Inferior parietal cortex (tissue), 1 donor: Measurements from ENCODE around the gene SMC4.

ENCODE experiments used
- DNase-seq: peaks from one replicate; pipeline ENCODE4 v3.0.0-alpha.2; 2016; ENCODE audit errors: extremely low spot score

SMC4 gene

DNA sequence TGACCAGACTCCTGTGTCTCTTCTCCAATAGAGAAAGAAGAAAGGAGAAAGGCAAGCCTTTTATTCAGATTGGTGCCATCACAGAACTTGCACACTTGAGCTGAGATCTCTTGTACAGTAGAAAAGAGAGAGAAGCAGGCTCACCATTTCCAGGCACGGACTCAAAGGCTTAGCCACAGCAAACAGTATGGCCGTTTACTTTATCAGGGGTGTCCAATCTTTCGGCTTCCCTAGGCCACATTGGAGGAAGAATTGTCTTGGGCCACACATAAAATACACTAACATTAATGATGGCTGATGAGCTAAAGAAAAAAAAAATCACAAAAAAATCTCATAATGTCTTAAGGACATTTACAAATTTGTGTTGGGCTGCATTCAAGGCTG is 5.4 kb upstream of the SMC4 start:
- DNase-seq = no peak

DNA sequence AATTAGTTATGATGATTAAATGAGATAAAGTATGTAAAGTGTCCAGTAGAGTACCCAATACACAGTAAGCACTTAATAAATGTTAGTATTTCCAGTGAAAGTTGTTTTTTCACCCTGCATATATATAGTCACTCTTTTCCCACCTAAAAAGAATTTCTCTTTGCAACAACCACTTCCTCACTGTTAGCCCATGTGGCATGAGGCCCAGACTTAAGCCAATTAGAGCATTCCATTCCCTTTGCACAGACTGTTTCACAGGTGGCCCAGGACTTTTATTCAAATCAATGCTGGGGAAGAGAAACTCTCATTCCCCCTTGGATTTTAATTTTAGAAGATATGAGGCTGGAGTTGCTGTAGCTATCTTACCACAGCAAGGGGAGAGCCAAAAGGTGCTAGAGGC is 4.2 kb upstream of the SMC4 start:
- no peak for DNase-seq

DNA sequence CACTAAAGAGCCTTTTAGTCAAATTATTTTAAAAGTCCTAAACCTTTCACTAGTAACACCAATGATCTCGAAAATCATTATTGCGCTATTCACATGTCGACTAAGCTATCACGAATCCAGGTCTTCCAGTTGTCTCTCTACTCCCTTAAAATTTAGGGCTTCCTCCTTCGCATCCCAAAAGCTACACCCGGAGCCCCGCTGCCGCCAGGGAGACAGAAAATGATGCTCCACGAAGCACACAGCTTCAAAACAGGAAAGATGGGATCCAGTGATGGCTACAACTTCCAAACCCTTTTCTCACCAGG is 678 bp upstream of the SMC4 start:
- DNase-seq = no peak

DNA sequence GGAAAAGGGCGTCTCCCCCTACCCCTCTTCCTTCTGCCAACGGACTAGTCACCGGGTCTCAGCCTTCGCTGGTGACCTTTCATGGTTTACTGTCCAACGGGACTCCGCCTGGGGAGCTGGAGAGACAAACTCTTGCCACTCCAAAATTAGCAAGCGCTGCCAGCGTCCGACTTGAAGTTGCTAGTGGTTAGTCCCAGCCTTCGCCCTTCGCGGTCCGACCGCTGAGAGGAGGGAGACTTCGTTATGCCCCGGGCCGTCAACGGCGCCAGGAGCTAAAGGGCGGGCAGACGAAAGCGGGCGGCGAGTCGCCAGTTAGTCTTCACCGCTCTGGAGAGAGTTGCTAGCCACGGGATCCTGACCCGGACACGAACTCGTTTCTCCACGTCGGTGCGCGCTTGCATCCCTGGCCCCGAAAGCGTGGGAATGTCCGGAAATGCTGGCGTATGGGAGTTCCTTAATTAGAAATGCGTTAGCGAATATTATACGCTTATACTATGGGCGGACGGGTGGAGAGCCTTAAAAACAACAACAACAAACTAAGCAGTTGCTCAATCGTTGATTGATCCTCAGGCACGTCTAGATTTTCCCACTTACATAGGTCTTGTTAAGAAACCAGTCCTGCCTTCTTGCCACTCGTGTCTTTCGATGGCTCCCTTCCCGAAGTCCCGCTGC is 716 bp downstream of the SMC4 start:
- DNase-seq = no peak

DNA sequence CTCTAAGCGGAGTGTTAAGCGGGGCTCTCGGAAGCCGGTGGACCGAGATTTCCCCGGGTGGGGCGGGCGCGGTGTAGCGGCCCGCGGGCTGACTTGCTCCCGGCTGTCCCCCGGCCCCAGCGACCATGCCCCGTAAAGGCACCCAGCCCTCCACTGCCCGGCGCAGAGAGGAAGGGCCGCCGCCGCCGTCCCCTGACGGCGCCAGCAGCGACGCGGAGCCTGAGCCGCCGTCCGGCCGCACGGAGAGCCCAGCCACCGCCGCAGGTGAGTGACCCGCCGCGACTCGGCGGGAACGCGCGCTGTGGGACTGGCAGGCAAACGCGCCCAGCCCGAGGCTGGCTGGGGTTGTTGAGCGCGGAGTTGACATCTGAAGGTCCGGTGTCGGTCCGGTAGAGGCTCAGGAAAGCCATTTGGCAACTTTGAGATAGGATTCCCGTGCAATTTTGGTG is 1.3 kb downstream of the SMC4 start:
- DNase-seq = no peak

DNA sequence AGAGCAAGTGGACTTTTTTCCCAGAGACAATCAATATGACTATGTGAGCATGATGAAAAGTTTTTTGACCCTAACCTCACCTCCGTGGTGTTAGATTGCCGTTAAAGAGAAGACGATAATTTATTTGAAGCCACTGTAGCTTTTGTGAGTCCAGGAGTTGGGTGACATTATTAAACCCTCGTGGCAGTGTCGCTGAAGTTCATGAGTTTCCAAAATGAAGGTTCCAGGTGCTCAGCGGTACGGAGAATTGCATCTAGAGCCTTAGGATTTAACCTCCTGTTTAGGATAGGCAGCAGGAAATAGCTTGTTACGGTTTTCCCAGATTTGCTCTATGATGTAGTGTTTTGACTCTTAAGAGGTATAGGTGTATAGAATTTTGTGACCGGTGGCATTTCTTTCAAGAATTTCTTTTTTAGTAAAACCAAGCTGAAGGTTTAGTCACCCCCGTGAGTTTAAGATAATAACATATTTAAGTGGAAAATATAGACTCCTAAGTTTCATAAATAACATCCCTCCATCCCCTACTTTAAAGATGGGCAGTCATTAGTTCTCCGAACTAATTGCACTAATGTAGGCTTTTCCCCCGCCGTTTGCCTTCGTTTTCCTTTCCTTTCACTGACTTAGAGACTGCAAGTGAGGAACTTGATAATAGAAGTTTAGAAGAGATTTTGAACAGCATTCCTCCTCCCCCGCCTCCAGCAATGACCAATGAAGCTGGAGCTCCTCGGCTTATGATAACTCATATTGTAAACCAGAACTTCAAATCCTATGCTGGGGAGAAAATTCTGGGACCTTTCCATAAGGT is 2.0 kb downstream of the SMC4 start:
- DNase-seq = no peak

DNA sequence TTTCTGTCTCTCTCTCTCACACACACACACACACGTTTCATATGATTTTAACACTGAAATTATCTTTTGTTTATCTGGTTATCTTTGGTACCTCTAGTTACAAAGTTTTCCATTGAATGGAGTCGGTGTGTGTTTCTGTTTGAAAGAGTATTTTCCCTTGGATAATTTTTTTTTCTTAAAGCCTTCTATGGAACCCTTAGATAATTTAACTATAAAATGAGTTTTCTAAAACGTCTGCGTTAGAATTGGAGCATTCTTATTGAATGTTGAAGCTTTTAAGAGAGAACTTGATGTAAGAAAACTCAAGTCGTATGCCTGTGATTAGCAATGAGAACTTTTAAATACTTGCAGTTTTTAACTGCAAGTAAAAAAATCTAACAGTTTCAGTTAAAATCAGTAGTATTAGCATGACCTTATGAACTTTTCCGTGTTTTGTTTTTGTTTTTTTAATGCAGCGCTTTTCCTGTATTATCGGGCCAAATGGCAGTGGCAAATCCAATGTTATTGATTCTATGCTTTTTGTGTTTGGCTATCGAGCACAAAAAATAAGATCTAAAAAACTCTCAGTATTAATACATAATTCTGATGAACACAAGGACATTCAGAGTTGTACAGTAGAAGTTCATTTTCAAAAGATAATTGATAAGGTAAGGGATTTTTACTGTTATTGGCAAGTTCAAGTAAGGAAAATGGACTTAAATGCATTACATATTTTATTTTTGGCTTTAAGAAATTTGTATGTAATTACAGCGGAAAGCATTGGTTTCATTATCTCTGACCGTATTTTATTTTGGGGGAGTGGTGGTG is 3.0 kb downstream of the SMC4 start:
- DNase-seq = no peak

DNA sequence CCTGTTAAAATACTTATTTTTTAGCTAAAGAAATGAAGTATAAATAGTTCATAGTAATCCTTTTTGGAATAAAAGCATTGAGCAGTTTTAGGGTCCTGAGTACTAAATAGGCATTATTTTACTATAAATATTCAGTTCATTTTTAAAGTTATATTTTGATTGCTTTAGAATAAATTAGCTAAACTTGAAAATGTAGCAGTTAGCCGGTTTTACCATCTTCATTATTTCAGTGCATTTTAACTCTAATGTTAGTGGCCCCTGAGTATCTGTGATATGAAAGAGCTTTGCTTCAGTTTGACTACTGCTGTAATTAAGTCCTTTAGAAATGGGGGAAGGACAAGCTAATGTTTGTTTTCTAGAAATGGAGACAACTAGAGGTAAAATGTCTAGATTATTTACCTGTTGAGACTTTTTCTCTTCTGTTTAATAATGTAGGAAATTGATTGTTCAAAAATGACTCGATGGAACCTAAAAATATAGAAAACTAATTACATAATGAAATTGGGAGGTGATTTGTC is 3.6 kb downstream of the SMC4 start:
- DNase-seq = no peak

DNA sequence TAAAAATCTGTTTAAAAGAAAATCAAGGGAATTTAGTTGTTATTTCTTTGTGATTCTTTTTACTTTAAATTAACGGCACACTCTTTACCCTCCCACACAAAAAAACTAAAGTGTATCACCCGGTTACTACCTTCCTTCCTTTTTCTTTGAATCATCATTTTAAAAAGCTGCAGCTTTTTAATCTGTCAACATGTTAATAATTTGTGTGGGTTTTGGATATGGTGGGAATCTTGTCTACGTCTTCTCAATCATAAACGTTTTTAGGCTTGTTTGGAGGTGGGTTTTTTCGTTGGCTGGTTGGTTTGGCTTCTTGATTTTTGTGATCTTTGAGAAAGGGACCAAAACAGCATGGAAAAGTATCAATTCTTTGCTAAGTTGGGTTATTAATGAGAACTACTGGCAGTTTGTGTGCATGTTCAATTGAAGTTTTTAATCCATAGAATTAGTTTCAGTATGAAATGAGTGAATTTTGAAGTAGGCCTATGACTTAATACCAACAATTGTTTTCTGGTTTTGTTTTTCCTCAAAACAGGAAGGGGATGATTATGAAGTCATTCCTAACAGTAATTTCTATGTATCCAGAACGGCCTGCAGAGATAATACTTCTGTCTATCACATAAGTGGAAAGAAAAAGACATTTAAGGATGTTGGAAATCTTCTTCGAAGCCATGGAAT is 4.5 kb downstream of the SMC4 start:
- DNase-seq = no peak

DNA sequence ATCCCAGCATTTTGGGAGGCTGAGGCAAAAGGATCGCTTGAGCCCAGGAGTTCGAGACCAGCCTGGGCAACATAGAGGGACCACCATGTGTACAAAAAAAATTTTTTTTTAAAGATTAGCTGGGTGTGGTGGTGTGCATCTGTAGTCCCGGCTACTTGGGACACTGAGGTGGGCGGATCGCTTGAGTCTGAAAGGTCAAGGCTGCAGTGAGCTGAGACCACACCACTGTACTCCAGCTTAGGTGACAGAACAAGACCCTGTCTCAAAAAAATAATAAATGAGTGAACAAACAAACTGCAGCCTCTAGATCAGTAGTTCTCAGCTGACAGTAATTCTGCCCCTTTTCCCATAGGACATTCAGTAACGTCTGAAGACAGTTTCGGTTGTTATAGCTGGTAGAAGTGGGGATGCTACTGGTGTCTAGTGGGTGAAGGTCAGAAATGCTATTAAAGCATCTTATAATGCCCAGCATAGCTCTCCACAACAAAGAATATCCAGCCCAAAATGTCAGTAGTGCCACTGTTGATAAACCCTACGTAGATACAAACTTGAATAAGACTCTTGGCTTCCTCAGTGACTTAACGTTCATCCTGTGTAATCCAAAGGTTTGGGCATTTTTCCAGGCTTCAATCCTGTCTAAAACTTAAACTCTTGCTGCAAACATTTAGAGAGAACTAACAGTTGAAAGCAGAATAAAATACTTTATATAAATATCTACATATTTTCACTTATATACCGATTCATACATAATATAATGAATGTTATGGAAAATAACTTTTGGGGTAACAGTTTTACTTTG is 10.6 kb downstream of the SMC4 start:
- DNase-seq = no peak

DNA sequence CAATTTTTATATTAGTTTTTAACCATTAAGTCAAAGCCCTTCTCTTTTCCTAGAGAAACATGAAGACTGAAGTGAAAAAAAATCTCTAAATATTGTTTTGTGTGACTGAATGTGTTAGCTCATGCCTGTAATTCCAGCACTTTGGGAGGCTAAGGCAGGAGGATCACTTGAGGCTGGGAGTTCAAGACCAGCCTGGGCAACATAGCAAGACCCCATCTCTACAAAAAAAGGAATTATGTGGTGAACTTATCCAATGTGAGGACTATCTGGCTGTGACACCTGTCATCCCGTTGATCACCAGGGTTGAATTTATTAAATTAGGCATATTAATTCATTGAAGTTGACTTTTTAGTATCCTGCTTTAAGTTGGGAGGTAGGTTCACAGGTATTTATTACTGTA is 13.0 kb downstream of the SMC4 start:
- DNase-seq = no peak

DNA sequence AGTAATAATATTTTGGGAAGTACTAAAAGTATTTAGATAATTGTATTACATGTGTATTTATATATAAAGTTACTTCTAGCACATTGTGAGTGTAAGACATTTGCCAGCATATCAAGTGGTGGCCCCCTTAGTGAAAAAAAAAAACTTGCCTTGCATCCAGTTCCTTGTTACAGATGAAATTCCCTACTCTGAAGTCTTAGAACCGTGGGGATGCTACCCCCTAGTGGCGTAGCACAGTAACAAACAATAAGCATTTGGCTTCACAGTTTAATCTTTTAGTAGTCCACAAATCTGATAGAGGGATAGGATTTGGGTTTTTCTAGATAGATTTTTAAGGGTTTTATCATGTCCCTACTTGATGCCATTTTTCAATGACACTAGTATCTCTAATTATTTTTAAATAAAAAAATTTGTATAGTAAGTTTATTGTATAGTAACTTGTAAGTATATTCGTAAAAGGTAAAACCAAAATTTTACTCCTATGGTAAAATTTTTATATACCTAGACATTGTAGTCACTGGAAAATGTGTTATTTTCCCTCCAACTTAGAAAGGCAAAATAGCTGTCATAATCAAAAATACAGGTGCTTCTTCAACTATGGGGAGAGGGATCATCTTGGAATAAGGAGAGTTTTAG is 14.3 kb downstream of the SMC4 start:
- peak; percentile 86 for DNase-seq

DNA sequence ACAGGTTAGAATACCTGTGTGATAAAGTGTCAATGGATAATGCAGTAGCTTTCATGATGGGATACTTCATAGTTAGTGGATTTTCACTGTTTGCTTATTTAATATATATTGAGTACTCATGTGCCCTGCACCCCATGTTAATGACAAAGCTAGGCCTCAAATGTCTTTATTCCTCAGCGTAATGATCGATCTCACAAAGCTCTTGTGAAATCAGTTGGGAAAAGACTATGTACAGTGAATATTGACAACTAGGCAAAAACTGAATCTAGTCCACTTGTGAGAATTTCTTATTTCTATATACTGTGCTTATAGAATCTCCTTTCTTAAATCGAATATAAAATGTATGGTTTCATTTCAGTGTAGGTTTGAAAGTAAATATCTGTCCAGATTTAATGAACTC is 17.9 kb downstream of the SMC4 start:
- DNase-seq = no peak

DNA sequence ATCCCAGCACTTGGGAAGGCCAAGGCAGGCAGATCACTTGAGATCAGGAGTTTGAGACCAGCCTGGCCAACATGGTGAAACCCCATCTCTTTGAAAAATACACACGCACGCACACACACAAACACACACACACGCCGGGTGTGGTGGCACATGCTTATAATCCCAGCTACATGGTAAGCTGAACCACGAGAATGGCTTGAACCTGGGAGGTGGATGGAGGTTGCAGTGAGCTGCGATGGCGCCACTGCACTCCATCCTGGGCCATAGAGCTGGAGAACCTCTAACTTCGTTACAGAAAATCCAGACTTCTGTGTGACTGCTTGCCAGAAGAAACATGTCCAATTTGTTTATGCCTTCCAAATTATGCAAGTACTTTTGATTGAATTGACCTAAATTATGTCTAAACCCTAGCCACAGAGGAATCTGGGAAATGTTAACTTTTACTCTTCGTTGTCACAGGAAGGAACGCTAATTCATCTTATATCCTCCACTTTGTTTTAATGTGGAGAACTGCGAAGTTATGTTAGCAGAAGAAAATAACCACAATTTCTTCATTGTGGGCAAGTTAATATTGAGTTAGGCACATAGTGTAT is 28.5 kb downstream of the SMC4 start:
- no peak for DNase-seq

DNA sequence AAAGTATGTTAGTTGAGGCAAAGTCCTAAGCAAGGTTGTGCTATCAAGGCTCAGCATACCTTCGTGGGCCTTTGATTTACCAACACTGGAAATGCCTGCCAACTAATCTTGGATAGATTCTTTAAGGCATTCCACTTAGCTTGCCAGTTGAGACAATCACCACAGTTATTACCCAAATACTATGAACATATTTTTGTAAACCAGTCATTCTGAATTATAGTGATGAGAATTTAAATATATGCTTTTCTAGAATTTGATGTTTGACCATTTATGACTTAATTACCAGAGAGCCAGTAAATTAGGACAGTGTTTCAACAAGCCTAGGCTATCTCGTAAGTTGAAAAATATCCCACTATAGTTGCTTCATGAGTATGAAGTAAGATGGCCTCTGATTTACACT is 34.6 kb downstream of the SMC4 start:
- no peak for DNase-seq

DNA sequence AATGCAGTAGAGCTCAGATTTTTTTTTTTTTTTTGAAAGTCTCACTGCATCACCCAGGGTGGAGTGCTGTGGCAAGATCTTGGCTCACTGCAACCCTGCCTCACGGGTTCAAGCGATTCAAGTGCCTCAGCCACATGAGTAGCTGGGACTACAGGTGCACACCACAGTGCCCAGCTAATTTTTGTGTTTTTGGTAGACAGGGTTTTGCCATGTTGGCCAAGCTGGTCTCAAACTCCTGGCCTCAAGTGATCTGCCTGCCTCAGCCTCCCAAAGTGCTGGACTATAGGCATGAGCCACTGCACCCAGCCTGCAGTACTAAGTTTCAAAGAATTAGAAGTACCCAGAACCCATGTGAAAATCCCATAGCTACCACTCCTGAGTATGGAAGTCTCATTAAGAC is 35.6 kb downstream of the SMC4 start:
- DNase-seq = no peak

DNA sequence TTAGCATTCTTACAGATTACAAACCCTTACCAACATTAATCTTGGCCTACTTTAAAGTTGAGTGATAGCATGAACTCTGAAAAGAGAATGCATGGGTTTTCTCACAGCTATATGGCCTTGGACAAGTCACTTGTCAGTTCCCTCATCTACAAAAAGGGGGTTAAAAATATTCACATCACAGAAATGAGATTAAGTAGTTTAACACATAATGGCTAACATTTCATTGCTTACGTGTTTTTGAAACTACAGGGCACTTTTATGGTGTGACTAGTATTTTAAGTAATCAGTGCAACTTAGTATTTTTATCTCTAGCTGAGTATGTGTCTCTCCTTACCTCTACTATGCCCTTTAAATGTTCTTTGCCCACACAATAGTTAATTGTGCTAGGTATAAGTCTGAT is 36.3 kb downstream of the SMC4 start:
- DNase-seq = no peak

DNA sequence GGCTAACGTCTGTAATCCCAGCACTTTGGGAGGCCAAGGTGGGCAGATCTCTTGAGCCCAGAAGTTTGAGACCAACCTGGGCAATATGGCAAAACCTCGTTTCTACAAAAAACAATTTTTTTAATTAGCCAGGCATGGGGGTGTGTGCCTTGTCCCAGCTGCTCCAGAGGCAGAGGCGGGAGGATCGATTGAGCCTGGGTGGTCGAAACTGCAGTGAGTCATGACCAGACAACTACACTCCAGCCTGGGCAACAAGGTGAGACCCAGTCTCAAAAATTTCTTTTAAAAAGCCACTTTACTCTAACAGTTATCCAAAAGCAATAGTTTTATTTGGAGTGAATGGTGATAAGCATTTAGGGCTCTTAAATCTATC is 37.6 kb downstream of the SMC4 start:
- no peak for DNase-seq

DNA sequence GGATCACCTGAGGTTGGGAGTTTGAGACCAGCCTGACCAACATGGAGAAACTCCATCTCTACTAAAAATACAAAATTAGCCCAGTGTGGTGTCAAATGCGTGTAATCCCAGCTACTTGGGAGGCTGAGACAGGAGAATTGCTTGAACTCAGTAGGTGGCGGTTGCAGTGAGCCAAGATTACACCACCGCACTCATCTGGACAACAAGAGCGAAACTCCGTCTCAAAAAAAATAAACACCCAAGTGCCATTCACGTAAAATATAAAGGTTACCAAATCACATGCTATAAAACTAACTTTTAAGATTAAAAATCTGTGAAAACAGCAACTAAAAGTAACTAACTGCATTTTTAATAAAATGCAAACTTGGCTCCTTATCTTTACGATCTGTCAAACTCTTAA is 41.2 kb downstream of the SMC4 start:
- DNase-seq = no peak

DNA sequence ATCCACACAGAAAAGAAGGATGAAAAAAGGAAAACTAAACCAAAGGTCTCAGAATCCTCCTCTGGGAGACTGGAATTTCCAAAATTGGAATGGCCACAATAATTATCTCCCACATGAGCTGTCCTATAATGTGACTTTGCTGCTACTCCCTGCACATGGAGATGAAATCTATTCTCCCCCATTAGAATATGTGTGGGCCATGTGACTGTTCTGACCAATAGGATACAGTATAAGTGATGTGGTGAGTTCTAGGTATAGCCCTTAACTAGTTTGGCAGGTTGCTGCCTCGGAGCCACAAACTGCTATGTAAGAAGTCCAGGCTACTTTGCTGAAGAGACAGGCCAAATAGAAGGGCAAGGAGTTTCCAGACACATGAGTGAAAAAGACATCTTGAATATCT is 45.0 kb downstream of the SMC4 start:
- no peak for DNase-seq
